ENCODE results near the gene SDF2. TPM values are rescaled to one million over a fixed set of nuclear protein-coding genes. Genes with fewer than 3 reads are reported as not detected.

The SDF2 gene
- 10 to 100 TPM; 36.6 to 47.4 (median 38.0) TPM for total RNA-seq

- peak; percentile 90 to 98 for DNase-seq (ENCODE audit: low spot score in 2 of 2)
- H3K4me3 ChIP-seq (ENCODE audit: low read depth, poor library complexity, severe bottlenecking): peak within 1 kb of the TSS; percentile 68
- 0 to 1% methylated on average over 66 of the region's 66 CpGs for WGBS, 2 donors
- TF ChIP-seq POLR2A (IDR thresholded peaks at IDR 0.05) (peak in 1 of 2 donors; percentile 88), CTCF (IDR thresholded peaks at IDR 0.05) (no peak)
- intact Hi-C loops (cut with DNase I; ENCODE audit: low total_unique reads): no loop called here
These were observed at the start of gene SDF2, which contains the start of gene SUPT6H for GRCh38 chr17:28661635-28662526. TSS of gene SDF2 (minus strand) at chr17:28661906. CDS start at chr17:28661876, 30 bp downstream. TSS of gene SUPT6H (plus strand) at chr17:28662205. CDS start at chr17:28673402, 11,197 bp downstream.

GRCh38 chr17:28710861-28711722 is 49.4 kb upstream of the SDF2 start:
- peak; percentile 82 to 97 for DNase-seq (ENCODE audit: low spot score in 2 of 2)
- TF ChIP-seq CTCF (IDR thresholded peaks at IDR 0.05): no peak
- no peak for TF ChIP-seq POLR2A (IDR thresholded peaks at IDR 0.05)
- WGBS, 2 donors: 0 to 1% methylated on average over 42 to 64 of the region's 74 CpGs
- peak overlapping the region; percentile 39 for H3K4me3 ChIP-seq (ENCODE audit: low read depth, poor library complexity, severe bottlenecking)
- intact Hi-C loops (cut with DNase I; ENCODE audit: low total_unique reads): no loop called here

- no peak for DNase-seq (ENCODE audit: low spot score in 2 of 2)
- intact Hi-C loops (cut with DNase I; ENCODE audit: low total_unique reads): no loop called here
- no peak for TF ChIP-seq CTCF (IDR thresholded peaks at IDR 0.05)
- no peak for TF ChIP-seq POLR2A (IDR thresholded peaks at IDR 0.05)
- H3K4me3 ChIP-seq (ENCODE audit: low read depth, poor library complexity, severe bottlenecking): no peak overlapping the region
- 74 to 85% methylated on average over 2 of the region's 2 CpGs for WGBS, 2 donors
These were observed 45.6 kb upstream of the SDF2 start for GRCh38 chr17:28707339-28707720.

GRCh38 chr17:28706471-28707338 is 45.0 kb upstream of the SDF2 start:
- no peak for TF ChIP-seq POLR2A (IDR thresholded peaks at IDR 0.05)
- TF ChIP-seq CTCF (IDR thresholded peaks at IDR 0.05): no peak
- intact Hi-C loops (cut with DNase I; ENCODE audit: low total_unique reads): no loop called here
- H3K4me3 ChIP-seq (ENCODE audit: low read depth, poor library complexity, severe bottlenecking): no peak overlapping the region

GRCh38 chr17:28705728-28706334 is 44.1 kb upstream of the SDF2 start:
- DNase-seq (ENCODE audit: low spot score in 2 of 2): no peak
- intact Hi-C loops (cut with DNase I; ENCODE audit: low total_unique reads): no loop called here
- WGBS, 2 donors: 75 to 79% methylated on average over 10 of the region's 10 CpGs
- no peak for TF ChIP-seq CTCF (IDR thresholded peaks at IDR 0.05)
- TF ChIP-seq POLR2A (IDR thresholded peaks at IDR 0.05): no peak
- H3K4me3 ChIP-seq (ENCODE audit: low read depth, poor library complexity, severe bottlenecking): no peak overlapping the region

More at GRCh38 chr17:28706471-28707338, 45.0 kb upstream of the SDF2 start:
- DNase-seq (ENCODE audit: low spot score in 2 of 2): no peak
- 69 to 85% methylated on average over 3 to 7 of the region's 7 CpGs for WGBS, 2 donors
